GM18858 (cell line): ENCODE results near the gene NEK2.
"Not testable (repeated sequence)": the region's sequence is repeated elsewhere in the genome, so short reads cannot be mapped to it uniquely, and the experiment has no call there.

Experiments
- ATAC-seq: cut with Tn5 transposase; IDR thresholded peaks from one replicate; pipeline ENCODE4 v1.9.1; 2021; ENCODE audit not compliant: unreplicated experiment

Gene NEK2

GRCh38 chr1:211634461-211634860 lies 41.0 kb downstream of the NEK2 start:
- ATAC-seq: no peak

GRCh38 chr1:211633524-211633846 lies 41.9 kb downstream of the NEK2 start:
- ATAC-seq: no peak

- no peak for ATAC-seq
Measured at GRCh38 chr1:211632808-211633523, 42.5 kb downstream of the NEK2 start.

GRCh38 chr1:211632117-211632807 lies 43.2 kb downstream of the NEK2 start:
- no peak for ATAC-seq

- ATAC-seq: no peak
Measured at GRCh38 chr1:211631168-211631567, 44.3 kb downstream of the NEK2 start.

GRCh38 chr1:211630236-211631081 lies 45.0 kb downstream of the NEK2 start:
- ATAC-seq: no peak

- no peak for ATAC-seq
Measured at GRCh38 chr1:211628417-211628816, 47.0 kb downstream of the NEK2 start.

- no peak for ATAC-seq
Measured at GRCh38 chr1:211627259-211627658, 48.2 kb downstream of the NEK2 start.

- not testable (repeated sequence) for ATAC-seq
Measured at GRCh38 chr1:211625866-211626265, 49.6 kb downstream of the NEK2 start.

GRCh38 chr1:211625040-211625439 lies 50.4 kb downstream of the NEK2 start:
- ATAC-seq: no peak

GRCh38 chr1:211623515-211623914 lies 51.9 kb downstream of the NEK2 start:
- no peak for ATAC-seq

GRCh38 chr1:211621447-211622198 lies 53.8 kb downstream of the NEK2 start:
- no peak for ATAC-seq

- ATAC-seq: no peak
Measured at GRCh38 chr1:211620097-211620496, 55.3 kb downstream of the NEK2 start.

GRCh38 chr1:211619033-211619996 lies 56.1 kb downstream of the NEK2 start:
- no peak for ATAC-seq

- no peak for ATAC-seq
Measured at GRCh38 chr1:211616965-211617297, 58.5 kb downstream of the NEK2 start.

- ATAC-seq: no peak
Measured at GRCh38 chr1:211616231-211616964, 59.0 kb downstream of the NEK2 start.

- no peak for ATAC-seq
Measured at GRCh38 chr1:211614615-211615014, 60.8 kb downstream of the NEK2 start.

- ATAC-seq: no peak
Measured at GRCh38 chr1:211613951-211614350, 61.5 kb downstream of the NEK2 start.
